Nephron (organoid): ENCODE measurements around the gene INKA2.
A peak's percentile ranks its signal among the peaks of the same experiment; 100 is the strongest.

Experiments
- H3K27ac Mint-ChIP-seq, 3 experiments: 2 replicates each; pipeline ENCODE4 v1.8.0; 2020; ENCODE audit warnings: mixed read lengths in 3 of 3, mild to moderate bottlenecking in 2 of 3, moderate library complexity in 1 of 3
- H3K27me3 Mint-ChIP-seq: 2 replicates; pipeline ENCODE4 v1.8.0; 2021; ENCODE audit warnings: low read depth, mild to moderate bottlenecking, moderate library complexity, mixed read lengths
- H3K36me3 Mint-ChIP-seq: 2 replicates; pipeline ENCODE4 v1.8.0; 2020; ENCODE audit warnings: low read depth, mixed read lengths
- H3K4me1 Mint-ChIP-seq: 2 replicates; pipeline ENCODE4 v1.8.0; 2020; ENCODE audit warnings: mixed read lengths
- H3K4me3 Mint-ChIP-seq, 3 experiments: 2 replicates each; pipeline ENCODE4 v1.8.0; 2020; ENCODE audit warnings: mild to moderate bottlenecking in 3 of 3, mixed read lengths in 3 of 3, moderate library complexity in 2 of 3
- H3K9me3 Mint-ChIP-seq: 2 replicates; pipeline ENCODE4 v1.8.0; 2020; ENCODE audit warnings: mixed read lengths
- TF ChIP-seq, protein P1 (sequence below), 3 experiments: fragments of 200-600 bp; sonication (generic); IDR thresholded peaks; one replicate each; pipeline ENCODE4 v1.5.0; 2021; ENCODE audit warnings: antibody characterized with exemption in 3 of 3; ENCODE audit not compliant: unreplicated experiment in 3 of 3

The INKA2 gene

GRCh38 chr1:111691886-111692285 is 47.3 kb downstream of the INKA2 start:
- Mint-ChIP-seq H3K9me3 (peaks cover 22% of the 10 kb centered on the region), H3K27ac (no peak overlapping the region), H3K4me3 (no peak overlapping the region), H3K27me3 (no peaks in the 10 kb centered on the region), H3K36me3 (peaks cover 56% of the 10 kb centered on the region), H3K4me1 (peaks cover 16% of the 10 kb centered on the region)
- TF ChIP-seq, protein P1, sequence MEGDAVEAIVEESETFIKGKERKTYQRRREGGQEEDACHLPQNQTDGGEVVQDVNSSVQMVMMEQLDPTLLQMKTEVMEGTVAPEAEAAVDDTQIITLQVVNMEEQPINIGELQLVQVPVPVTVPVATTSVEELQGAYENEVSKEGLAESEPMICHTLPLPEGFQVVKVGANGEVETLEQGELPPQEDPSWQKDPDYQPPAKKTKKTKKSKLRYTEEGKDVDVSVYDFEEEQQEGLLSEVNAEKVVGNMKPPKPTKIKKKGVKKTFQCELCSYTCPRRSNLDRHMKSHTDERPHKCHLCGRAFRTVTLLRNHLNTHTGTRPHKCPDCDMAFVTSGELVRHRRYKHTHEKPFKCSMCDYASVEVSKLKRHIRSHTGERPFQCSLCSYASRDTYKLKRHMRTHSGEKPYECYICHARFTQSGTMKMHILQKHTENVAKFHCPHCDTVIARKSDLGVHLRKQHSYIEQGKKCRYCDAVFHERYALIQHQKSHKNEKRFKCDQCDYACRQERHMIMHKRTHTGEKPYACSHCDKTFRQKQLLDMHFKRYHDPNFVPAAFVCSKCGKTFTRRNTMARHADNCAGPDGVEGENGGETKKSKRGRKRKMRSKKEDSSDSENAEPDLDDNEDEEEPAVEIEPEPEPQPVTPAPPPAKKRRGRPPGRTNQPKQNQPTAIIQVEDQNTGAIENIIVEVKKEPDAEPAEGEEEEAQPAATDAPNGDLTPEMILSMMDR (IDR thresholded peaks at IDR 0.05; ENCODE audit: unreplicated experiment in 3 of 3) = no peak

DNA sequence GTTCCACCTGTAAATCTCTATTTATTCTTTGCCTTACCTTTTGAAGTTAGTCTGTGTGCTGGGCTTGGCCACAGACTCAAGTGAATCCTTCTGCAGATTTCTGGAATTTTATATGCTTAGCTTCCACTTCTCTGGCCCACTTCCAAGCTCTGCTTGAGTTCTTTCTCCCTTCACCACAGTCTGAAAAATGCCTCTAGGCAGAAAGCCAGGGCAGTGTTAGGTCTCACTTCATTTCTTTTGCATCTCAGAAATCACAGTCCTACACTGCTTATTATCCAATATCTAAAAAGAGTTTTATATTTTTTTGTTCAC is 48.9 kb downstream of the INKA2 start:
- TF ChIP-seq, protein P1 (IDR thresholded peaks at IDR 0.05; ENCODE audit: unreplicated experiment in 3 of 3) = no peak
- no peaks in the 10 kb centered on the region for H3K27me3 Mint-ChIP-seq
- peaks cover 55% of the 10 kb centered on the region for H3K36me3 Mint-ChIP-seq

More for the DNA sequence above, 48.9 kb downstream of the INKA2 start:
- Mint-ChIP-seq H3K27ac (peak overlapping the region; percentile 32 to 77 (median 61)), H3K9me3 (peaks cover 24% of the 10 kb centered on the region), H3K4me1 (peaks cover 16% of the 10 kb centered on the region), H3K4me3 (no peak overlapping the region)
